ENCODE results near the gene PAX8.

PAX8 gene

GRCh38 chr2:113268621-113269360 lies 9.9 kb downstream of the PAX8 start:
- no peak for DNase-seq (ENCODE audit: low read depth in 1 of 2, low spot score in 1 of 2)

- DNase-seq (ENCODE audit: low read depth in 1 of 2, low spot score in 1 of 2), result no peak
These were observed 12.3 kb downstream of the PAX8 start for GRCh38 chr2:113266431-113266830.

GRCh38 chr2:113264713-113265403 lies 13.9 kb downstream of the PAX8 start:
- no peak for DNase-seq (ENCODE audit: low read depth in 1 of 2, low spot score in 1 of 2)

- no peak for DNase-seq (ENCODE audit: low read depth in 1 of 2, low spot score in 1 of 2)
These were observed 15.2 kb downstream of the PAX8 start for GRCh38 chr2:113263546-113263945.

- DNase-seq (ENCODE audit: low read depth in 1 of 2, low spot score in 1 of 2), result no peak
These were observed 17.7 kb downstream of the PAX8 start for GRCh38 chr2:113260991-113261390.

GRCh38 chr2:113258471-113259147 lies 20.1 kb downstream of the PAX8 start:
- DNase-seq (ENCODE audit: low read depth in 1 of 2, low spot score in 1 of 2), result no peak

GRCh38 chr2:113257516-113258264 lies 21.0 kb downstream of the PAX8 start:
- no peak for DNase-seq (ENCODE audit: low read depth in 1 of 2, low spot score in 1 of 2)

GRCh38 chr2:113255140-113256070 lies 23.3 kb downstream of the PAX8 start:
- no peak for DNase-seq (ENCODE audit: low read depth in 1 of 2, low spot score in 1 of 2)

GRCh38 chr2:113253453-113253852 lies 25.3 kb downstream of the PAX8 start:
- DNase-seq (ENCODE audit: low read depth in 1 of 2, low spot score in 1 of 2), result no peak

GRCh38 chr2:113252047-113252590 lies 26.6 kb downstream of the PAX8 start:
- no peak for DNase-seq (ENCODE audit: low read depth in 1 of 2, low spot score in 1 of 2)

- DNase-seq (ENCODE audit: low read depth in 1 of 2, low spot score in 1 of 2), result no peak
These were observed 27.6 kb downstream of the PAX8 start for GRCh38 chr2:113251118-113251517.

GRCh38 chr2:113248997-113249770 lies 29.5 kb downstream of the PAX8 start:
- peak; percentile 58 to 64 for DNase-seq (ENCODE audit: low read depth in 1 of 2, low spot score in 1 of 2)

GRCh38 chr2:113246606-113247005 lies 32.1 kb downstream of the PAX8 start:
- DNase-seq (ENCODE audit: low read depth in 1 of 2, low spot score in 1 of 2), result no peak

- no peak for DNase-seq (ENCODE audit: low read depth in 1 of 2, low spot score in 1 of 2)
These were observed 33.4 kb downstream of the PAX8 start for GRCh38 chr2:113245276-113245711.

GRCh38 chr2:113242327-113242726 lies 36.4 kb downstream of the PAX8 start:
- DNase-seq (ENCODE audit: low read depth in 1 of 2, low spot score in 1 of 2), result no peak

- DNase-seq (ENCODE audit: low read depth in 1 of 2, low spot score in 1 of 2), result peak in 1 of 2 donors; percentile 67
These were observed 37.5 kb downstream of the PAX8 start for GRCh38 chr2:113240915-113241911.

- DNase-seq (ENCODE audit: low read depth in 1 of 2, low spot score in 1 of 2), result no peak
These were observed 38.4 kb downstream of the PAX8 start for GRCh38 chr2:113240150-113240914.

Measured in activated CD4-positive, alpha-beta T cell treated with anti-CD3 and anti-CD28 coated beads, Interleukin-2, amount 50 U/mL, for 24 hours (primary cell).